Stimulated activated CD8-positive, alpha-beta memory T cell treated with anti-CD3 and anti-CD28 coated beads, Interleukin-4, amount 100 ng/mL, for 4 hours (primary cell): ENCODE measurements around the gene ALOX5.
"Not testable (repeated sequence)": the region's sequence is repeated elsewhere in the genome, so short reads cannot be mapped to it uniquely, and the experiment has no call there.

Source experiments
- DNase-seq, 2 donors: peaks; one replicate each; pipeline ENCODE4 v3.0.0-alpha.2; 2020; ENCODE audit warnings: low read depth in 2 of 2, low spot score in 1 of 2

The ALOX5 gene

GRCh38 chr10:45373576-45374349, at the start of gene ALOX5:
Gene ALOX5 (plus strand): TSS chr10:45374216. CDS start chr10:45374280, 64 bp downstream.
- no peak for DNase-seq

- DNase-seq, result no peak
These were observed 48.9 kb upstream of the ALOX5 start for GRCh38 chr10:45325116-45325515.

- not testable (repeated sequence) for DNase-seq
These were observed 47.2 kb upstream of the ALOX5 start for GRCh38 chr10:45326864-45327263.

- DNase-seq, result not testable (repeated sequence)
These were observed 42.2 kb upstream of the ALOX5 start for GRCh38 chr10:45331824-45332223.

- no peak for DNase-seq
These were observed 34.1 kb upstream of the ALOX5 start for GRCh38 chr10:45339894-45340293.

- not testable (repeated sequence) for DNase-seq
These were observed 33.6 kb upstream of the ALOX5 start for GRCh38 chr10:45340420-45340819.

GRCh38 chr10:45346652-45347335, 27.2 kb upstream of the ALOX5 start:
- DNase-seq, result not testable (repeated sequence)

GRCh38 chr10:45347464-45347863, 26.6 kb upstream of the ALOX5 start:
- not testable (repeated sequence) for DNase-seq

GRCh38 chr10:45348196-45348765, 25.7 kb upstream of the ALOX5 start:
- not testable (repeated sequence) for DNase-seq

- no peak for DNase-seq
These were observed 20.8 kb upstream of the ALOX5 start for GRCh38 chr10:45353186-45353585.

GRCh38 chr10:45354261-45354660, 19.8 kb upstream of the ALOX5 start:
- no peak for DNase-seq

GRCh38 chr10:45355494-45355893, 18.5 kb upstream of the ALOX5 start:
- no peak for DNase-seq

- not testable (repeated sequence) for DNase-seq
These were observed 15.1 kb upstream of the ALOX5 start for GRCh38 chr10:45358961-45359360.

- DNase-seq, result not testable (repeated sequence)
These were observed 11.8 kb upstream of the ALOX5 start for GRCh38 chr10:45361983-45362799.

GRCh38 chr10:45367643-45368042, 6.4 kb upstream of the ALOX5 start:
- DNase-seq, result not testable (repeated sequence)

GRCh38 chr10:45368181-45368580, 5.8 kb upstream of the ALOX5 start:
- no peak for DNase-seq

GRCh38 chr10:45370202-45370955, 3.6 kb upstream of the ALOX5 start:
- DNase-seq, result no peak

- DNase-seq, result no peak
These were observed 2.5 kb upstream of the ALOX5 start for GRCh38 chr10:45371560-45371959.

- no peak for DNase-seq
These were observed 1.6 kb upstream of the ALOX5 start for GRCh38 chr10:45372251-45372951.
